Endothelial cell of umbilical vein (primary cell): ENCODE measurements around the gene HK1. TPM values are rescaled to one million over a fixed set of nuclear protein-coding genes. Genes with fewer than 3 reads are reported as not detected.

Experiments used
- BruUV-seq: library from RNA; stranded (reverse); fragments of 400-500 nt; replicated peaks from 2 replicates; lab custom pipeline; 2021; lab: Mats Ljungman, UMichigan
- CTCF ChIA-PET: fragments of 300-600, 350-600 bp; sonication (Branson Sonifier 250); formaldehyde crosslinking; loops from one replicate; lab custom pipeline; 2021; ENCODE audit warnings: antibody characterized with exemption, inconsistent platforms; lab: Charles Lee
- POLR2A ChIA-PET: fragments of 300-600, 350-600 bp; sonication (Branson Sonifier 250); formaldehyde crosslinking; loops from one replicate; lab custom pipeline; 2021; ENCODE audit warnings: antibody characterized with exemption, inconsistent platforms; lab: Charles Lee
- DNase-seq: peaks from one replicate; pipeline ENCODE4 v3.0.0-alpha.2; 2011; ENCODE audit warnings: low read depth, low spot score
- FAIRE-seq: peaks from 2 replicates; lab custom pipeline; 2011; peaks lifted over from hg19 to GRCh38; lab: Jason Lieb, UNC
- H2AFZ ChIP-seq: 2 replicates; pipeline ENCODE4 v1.6.0; 2012; ENCODE audit warnings: low read depth, low read length, control low read depth, inconsistent platforms
- H3K27ac ChIP-seq: 2 replicates; pipeline ENCODE4 v1.5.1; 2011; ENCODE audit warnings: low read depth, mild to moderate bottlenecking, control low read depth, low read length, moderate library complexity; ENCODE audit not compliant: insufficient read depth
- H3K27me3 ChIP-seq, 2 experiments: 2 replicates each; pipeline versions ENCODE4 v1.6.0 to v1.6.1; 2011; ENCODE audit warnings: low read length in 2 of 2, mixed read lengths in 1 of 2; ENCODE audit not compliant: control insufficient read depth in 2 of 2, insufficient read depth in 2 of 2
- H3K36me3 ChIP-seq, 2 experiments: 2 replicates in 1 of 2; 3 replicates in 1 of 2; pipeline ENCODE4 v1.5.1; 2011; ENCODE audit warnings: low read length in 2 of 2, mild to moderate bottlenecking in 1 of 2, moderate library complexity in 1 of 2; ENCODE audit not compliant: control insufficient read depth in 2 of 2, insufficient read depth in 2 of 2; ENCODE audit errors: extremely low read depth in 1 of 2
- H3K4me1 ChIP-seq: 3 replicates; pipeline ENCODE4 v1.5.1; 2011; ENCODE audit warnings: mild to moderate bottlenecking, low read length; ENCODE audit not compliant: control insufficient read depth, insufficient read depth; ENCODE audit errors: extremely low read depth
- H3K4me2 ChIP-seq: 2 replicates; pipeline ENCODE4 v1.6.1; 2011; ENCODE audit warnings: low read length, control low read depth, mixed read lengths; ENCODE audit not compliant: insufficient read depth
- H3K4me3 ChIP-seq, 3 experiments: fragments of 200-600 bp in 1 of 3; sonication (generic), shearing (Covaris generic) in 1 of 3; replicated peaks in 1 of 3; 2 replicates each; pipeline ENCODE4 v1.5.1; 2011 to 2016; ENCODE audit warnings: control low read depth in 3 of 3, low read length in 3 of 3, mild to moderate bottlenecking in 2 of 3, inconsistent platforms in 1 of 3, low read depth in 1 of 3, moderate library complexity in 1 of 3; ENCODE audit not compliant: insufficient read depth in 1 of 3
- H3K79me2 ChIP-seq: 2 replicates; pipeline ENCODE4 v1.6.0; 2012; ENCODE audit warnings: low read length, inconsistent platforms; ENCODE audit not compliant: control insufficient read depth, insufficient read depth
- H3K9ac ChIP-seq: replicated peaks from 2 replicates; pipeline ENCODE3; 2011; ENCODE audit warnings: low read length, control low read depth; ENCODE audit not compliant: insufficient read depth; ENCODE audit errors: extremely low read depth
- H3K9me1 ChIP-seq: replicated peaks from 3 replicates; pipeline ENCODE4 v1.6.0; 2011; ENCODE audit warnings: mild to moderate bottlenecking, low read length; ENCODE audit not compliant: control insufficient read depth, insufficient read depth; ENCODE audit errors: extremely low read depth
- H3K9me3 ChIP-seq: replicated peaks from 2 replicates; pipeline ENCODE4 v1.5.1; 2012; ENCODE audit warnings: low read length, inconsistent platforms; ENCODE audit not compliant: control insufficient read depth, insufficient read depth
- H4K20me1 ChIP-seq: replicated peaks from 2 replicates; pipeline ENCODE3; 2011; ENCODE audit warnings: mild to moderate bottlenecking, low read length; ENCODE audit not compliant: control insufficient read depth, insufficient read depth; ENCODE audit errors: extremely low read depth
- CTCF ChIP-seq, 2 donors: IDR thresholded peaks; 1 replicate in 1 of 2; 2 replicates in 1 of 2; pipeline ENCODE4 v1.5.1; 2011; ENCODE audit warnings: low read length in 2 of 2, mild to moderate bottlenecking in 2 of 2, moderate library complexity in 2 of 2, control low read depth in 1 of 2, inconsistent platforms in 1 of 2, low read depth in 1 of 2; ENCODE audit not compliant: insufficient read depth in 1 of 2; ENCODE audit errors: extremely low read depth in 1 of 2
- EZH2 ChIP-seq: IDR thresholded peaks from 2 replicates; pipeline ENCODE4 v1.6.1; 2012; ENCODE audit warnings: borderline replicate concordance, low read depth, mild to moderate bottlenecking, moderate library complexity, low read length, inconsistent platforms; ENCODE audit not compliant: severe bottlenecking
- FOS ChIP-seq: IDR thresholded peaks from 2 replicates; pipeline ENCODE4 v1.6.1; 2011; ENCODE audit warnings: mild to moderate bottlenecking, low read length, moderate library complexity, borderline replicate concordance; ENCODE audit not compliant: insufficient read depth
- GATA2 ChIP-seq: IDR thresholded peaks from 2 replicates; pipeline ENCODE4 v1.7.0; 2011; ENCODE audit warnings: low read depth, mild to moderate bottlenecking, moderate library complexity, mixed read lengths, low read length; ENCODE audit not compliant: insufficient read length, insufficient read depth
- JUN ChIP-seq: IDR thresholded peaks from 2 replicates; pipeline ENCODE4 v1.6.1; 2011; ENCODE audit warnings: borderline replicate concordance, low read depth; ENCODE audit not compliant: insufficient read length, insufficient read depth
- MYC ChIP-seq: IDR thresholded peaks from one replicate; pipeline ENCODE4 v1.6.1; 2011; ENCODE audit warnings: mild to moderate bottlenecking, low read depth, low read length
- POLR2A ChIP-seq: IDR thresholded peaks from 2 replicates; pipeline ENCODE4 v1.6.1; 2012; ENCODE audit warnings: low read depth, mild to moderate bottlenecking, control low read depth, low read length
- POLR2AphosphoS5 ChIP-seq: IDR thresholded peaks from 2 replicates; pipeline ENCODE4 v1.6.1; 2012; ENCODE audit warnings: low read depth, mild to moderate bottlenecking, control low read depth, low read length, moderate library complexity; ENCODE audit not compliant: insufficient read depth
- dilution Hi-C: fragments of 300-500 bp; cut with MboI; formaldehyde crosslinking; loops from one replicate; pipeline ENCODE4 v1.15.0; 2019; ENCODE audit warnings: low sequenced_read_pairs; ENCODE audit not compliant: extremely low pct_ligation_motif_present
- intact Hi-C: fragments of 100-400 bp; cut with micrococcal nuclease; formaldehyde crosslinking; loops from one replicate; pipeline ENCODE4 v1.10.0; 2022
- polyA plus RNA-seq, 4 experiments: library from polyadenylated mRNA; depleted of rRNA in 3 of 4; stranded (reverse) in 3 of 4; unstranded in 1 of 4; fragments of >200 nt; gene quantifications; 2 replicates each; pipeline versions ENCODE4 v1.2.1 to v1.2.3, GENCODE V29; 2011 to 2012; ENCODE audit warnings: missing spikeins in 1 of 4
- total RNA-seq: library from RNA; stranded (reverse); gene quantifications from 2 replicates; pipeline ENCODE4 v1.2.3, GENCODE V29; 2021
- TF ChIP-seq, protein P1 (sequence below): IDR thresholded peaks from 2 replicates; pipeline ENCODE4 v1.6.1; 2011; ENCODE audit not compliant: insufficient read depth, insufficient read length

Gene HK1
- total and polyA plus RNA-seq, 2 donors (not counting 3 experiments of a cell fraction or from before 2014, with no cell fraction given) = 50.8 to 121 TPM

DNA sequence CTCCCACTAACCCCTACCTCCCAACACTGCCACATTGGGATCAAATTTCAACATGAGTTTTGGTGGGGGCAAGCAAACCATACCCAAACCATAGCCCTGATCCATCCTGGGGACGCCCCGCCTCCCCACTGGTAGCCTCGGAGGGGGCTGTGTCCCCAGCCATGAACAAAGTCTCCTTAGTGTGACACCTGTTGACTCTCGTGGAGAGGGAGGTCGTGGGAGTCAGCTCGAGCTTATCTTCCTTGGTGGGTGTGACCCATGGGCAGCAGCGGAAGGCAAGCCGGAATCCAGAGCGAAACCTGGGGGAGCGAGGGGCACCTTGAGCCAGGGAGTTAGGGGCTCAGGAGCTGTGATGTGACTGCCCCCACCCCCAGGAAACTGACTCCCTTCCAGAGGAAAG lies 126.5 kb downstream of the HK1 start:
- Histone ChIP-seq H3K79me2 (no peaks in the 10 kb centered on the region), H2AFZ (no peak overlapping the region), H3K9me3 (no peaks in the 10 kb centered on the region), H3K9me1 (no peaks in the 10 kb centered on the region), H3K9ac (no peak overlapping the region), H3K4me3 (no peak overlapping the region), H4K20me1 (no peaks in the 10 kb centered on the region), H3K4me1 (peaks cover 11% of the 10 kb centered on the region), H3K36me3 (peaks cover 6 to 8% of the 10 kb centered on the region in 2 experiments), H3K27ac (no peak overlapping the region), H3K4me2 (no peak overlapping the region), H3K27me3 (no peaks in the 10 kb centered on the region)
- ChIA-PET POLR2A (no interaction called here), CTCF (interaction anchor here (4.1 kb wide), 1 partner anchor 12 kb away, joined by 21 read pairs; no protein-coding TSS in a partner anchor)
- no TSS peak for BruUV-seq
- FAIRE-seq = no peak
- intact Hi-C loops = no loop called here
- TF ChIP-seq MYC = no peak
- TF ChIP-seq POLR2A = no peak
- TF ChIP-seq EZH2 = no peak
- TF ChIP-seq GATA2 = no peak
- no peak for TF ChIP-seq POLR2AphosphoS5
- no peak for TF ChIP-seq FOS
- TF ChIP-seq JUN = no peak
- TF ChIP-seq, protein P1, sequence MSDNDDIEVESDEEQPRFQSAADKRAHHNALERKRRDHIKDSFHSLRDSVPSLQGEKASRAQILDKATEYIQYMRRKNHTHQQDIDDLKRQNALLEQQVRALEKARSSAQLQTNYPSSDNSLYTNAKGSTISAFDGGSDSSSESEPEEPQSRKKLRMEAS = no peak
- no peak for TF ChIP-seq CTCF (IDR thresholded peaks at IDR 0.05; ENCODE audit: extremely low read depth in 1 of 2, insufficient read depth in 1 of 2, low read depth in 1 of 2, low read length in 2 of 2)
- dilution Hi-C loops = no loop called here
- no peak for DNase-seq
